Prostate gland (tissue), 2 donors: ENCODE data around the gene UMOD.

Source experiments
- POLR2A ChIP-seq: fragments of 450-650 bp; IDR thresholded peaks from one replicate; pipeline ENCODE4 v1.6.1; 2016; ENCODE audit warnings: antibody characterized with exemption, mild to moderate bottlenecking
- POLR2AphosphoS5 ChIP-seq: sonication (generic); formaldehyde crosslinking; IDR thresholded peaks from one replicate; pipeline ENCODE4 v1.6.1; 2017; ENCODE audit warnings: antibody characterized with exemption
- TF ChIP-seq, protein P1 (sequence below), 4 experiments: fragments of 200-600 bp in 2 of 4; fragments of 450-650 bp in 2 of 4; sonication (generic) in 2 of 4; IDR thresholded peaks; 1 replicate in 3 of 4; 2 replicates in 1 of 4; pipeline ENCODE4 v1.5.1; 2016 to 2019; ENCODE audit warnings: antibody characterized with exemption in 4 of 4, mild to moderate bottlenecking in 2 of 4, moderate library complexity in 2 of 4

DNA sequence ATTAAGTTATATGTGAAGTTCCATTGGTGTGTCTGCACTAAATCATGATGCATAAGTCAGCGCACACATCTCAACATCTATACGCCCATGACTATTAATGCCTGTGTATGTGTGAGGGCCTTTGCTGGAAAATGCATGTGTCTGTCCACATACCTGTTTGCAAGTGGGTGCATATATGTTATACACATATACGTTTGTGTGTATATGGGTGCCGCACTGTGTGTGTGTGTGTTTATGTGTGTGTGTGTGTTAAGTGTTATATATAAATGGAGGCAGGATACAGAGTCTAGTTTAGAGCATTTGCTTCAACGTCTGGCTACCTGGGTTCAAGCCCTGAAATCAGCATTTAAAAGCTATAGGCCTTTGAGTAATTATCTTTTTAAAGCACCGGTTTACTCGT is 44.7 kb downstream of the UMOD start:
- TF ChIP-seq, protein P1, sequence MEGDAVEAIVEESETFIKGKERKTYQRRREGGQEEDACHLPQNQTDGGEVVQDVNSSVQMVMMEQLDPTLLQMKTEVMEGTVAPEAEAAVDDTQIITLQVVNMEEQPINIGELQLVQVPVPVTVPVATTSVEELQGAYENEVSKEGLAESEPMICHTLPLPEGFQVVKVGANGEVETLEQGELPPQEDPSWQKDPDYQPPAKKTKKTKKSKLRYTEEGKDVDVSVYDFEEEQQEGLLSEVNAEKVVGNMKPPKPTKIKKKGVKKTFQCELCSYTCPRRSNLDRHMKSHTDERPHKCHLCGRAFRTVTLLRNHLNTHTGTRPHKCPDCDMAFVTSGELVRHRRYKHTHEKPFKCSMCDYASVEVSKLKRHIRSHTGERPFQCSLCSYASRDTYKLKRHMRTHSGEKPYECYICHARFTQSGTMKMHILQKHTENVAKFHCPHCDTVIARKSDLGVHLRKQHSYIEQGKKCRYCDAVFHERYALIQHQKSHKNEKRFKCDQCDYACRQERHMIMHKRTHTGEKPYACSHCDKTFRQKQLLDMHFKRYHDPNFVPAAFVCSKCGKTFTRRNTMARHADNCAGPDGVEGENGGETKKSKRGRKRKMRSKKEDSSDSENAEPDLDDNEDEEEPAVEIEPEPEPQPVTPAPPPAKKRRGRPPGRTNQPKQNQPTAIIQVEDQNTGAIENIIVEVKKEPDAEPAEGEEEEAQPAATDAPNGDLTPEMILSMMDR (IDR thresholded peaks at IDR 0.05), result no peak
- TF ChIP-seq POLR2A, result no peak
- TF ChIP-seq POLR2AphosphoS5, result no peak
